Transverse colon (tissue), 4 donors: ENCODE results near the gene PIK3AP1. TPM values are rescaled to one million over a fixed set of nuclear protein-coding genes. Genes with fewer than 3 reads are reported as not detected.
A peak's percentile ranks its signal among the peaks of the same experiment; 100 is the strongest.

Experiments
- DNase-seq: peaks from one replicate; pipeline ENCODE4 v3.0.0-alpha.2; 2019
- H3K27ac ChIP-seq, 4 donors: fragments of 200-600 bp; sonication (generic); 2 replicates each; pipeline ENCODE4 v1.5.1; 2016 to 2018; ENCODE audit warnings: inconsistent platforms in 4 of 4
- H3K27me3 ChIP-seq: fragments of 200-600 bp; sonication (generic); 2 replicates; pipeline ENCODE4 v1.5.1; 2017; ENCODE audit warnings: inconsistent platforms
- H3K36me3 ChIP-seq, 4 donors: fragments of 200-600 bp; sonication (generic); 2 replicates each; pipeline ENCODE4 v1.5.1; 2017 to 2019; ENCODE audit warnings: inconsistent platforms in 4 of 4
- H3K4me1 ChIP-seq, 4 donors: fragments of 200-600 bp; sonication (generic); 2 replicates each; pipeline ENCODE4 v1.5.1; 2017 to 2020; ENCODE audit warnings: inconsistent platforms in 4 of 4
- H3K4me3 ChIP-seq, 4 donors: fragments of 200-600 bp; sonication (generic); 1 replicate in 1 of 4; 2 replicates in 3 of 4; pipeline versions ENCODE4 v1.5.1 to v1.6.1; 2017 to 2019; ENCODE audit warnings: inconsistent platforms in 4 of 4
- H3K9me3 ChIP-seq, 2 donors: fragments of 200-600 bp; sonication (generic); 2 replicates each; pipeline ENCODE4 v1.5.1; 2017 to 2019; ENCODE audit warnings: inconsistent platforms in 2 of 2
- CTCF ChIP-seq, 5 experiments: fragments of 200-600 bp in 3 of 5; fragments of 450-650 bp in 2 of 5; sonication (generic) in 3 of 5; IDR thresholded peaks; 1 replicate in 2 of 5; 2 replicates in 3 of 5; pipeline ENCODE4 v1.5.1; 2016 to 2017; ENCODE audit warnings: antibody characterized with exemption in 5 of 5, inconsistent platforms in 3 of 5, mild to moderate bottlenecking in 2 of 5, moderate library complexity in 1 of 5
- EP300 ChIP-seq: sonication (generic); formaldehyde crosslinking; IDR thresholded peaks from one replicate; pipeline ENCODE4 v1.6.1; 2017; ENCODE audit warnings: antibody characterized with exemption, low read depth
- POLR2A ChIP-seq: fragments of 450-650 bp; IDR thresholded peaks from one replicate; pipeline ENCODE4 v1.6.1; 2016; ENCODE audit warnings: antibody characterized with exemption, mild to moderate bottlenecking, moderate library complexity
- POLR2AphosphoS5 ChIP-seq, 3 donors: sonication (generic); formaldehyde crosslinking; IDR thresholded peaks; one replicate each; pipeline ENCODE4 v1.6.1; 2016; ENCODE audit warnings: antibody characterized with exemption in 3 of 3
- WGBS, 2 donors: methylation state at CpG; one replicate each; pipeline ENCODE4 v1.1.5; 2018; ENCODE audit warnings: low coverage in 1 of 2; 5-methylcytosine and 5-hydroxymethylcytosine counted together
- in situ Hi-C, 4 donors: fragments of 200-750 bp; cut with MboI; loops; one replicate each; pipeline versions ENCODE4 v1.15.0 to v1.15.1; 2017; ENCODE audit warnings: low sequenced_read_pairs in 3 of 4, low pct_ligation_motif_present in 1 of 4, low pct_unique_long_range_greater_than_20kb in 1 of 4
- intact Hi-C: fragments of 100-400 bp; cut with DNase I; formaldehyde crosslinking; loops from one replicate; pipeline ENCODE4 v1.15.1; 2023; ENCODE audit warnings: low total_unique reads
- total RNA-seq, 4 donors: library from RNA; depleted of rRNA; stranded (reverse); fragments of >200 nt; gene quantifications; one replicate each; pipeline ENCODE4 v1.1.0, GENCODE V29; 2016

PIK3AP1 gene
- total RNA-seq, 4 donors from 2014 or later = 6.4 to 42.6 (median 16.3) TPM

GRCh38 chr10:96721207-96721572 lies 876 bp upstream of the PIK3AP1 start:
- Histone ChIP-seq H3K4me3 (peak overlapping the region in 1 of 4 donors; percentile 61), H3K9me3 (no peaks in the 10 kb centered on the region), H3K27ac (peak overlapping the region; percentile 70 to 78 (median 73)), H3K36me3 (no peaks in the 10 kb centered on the region), H3K27me3 (no peaks in the 10 kb centered on the region), H3K4me1 (peaks cover 0 to 21% (median 4%) of the 10 kb centered on the region in 4 donors)
- intact Hi-C loops (no loop called here), in situ Hi-C loops (no loop called here)
- DNase-seq = no peak
- WGBS, 2 donors = 49 to 53% methylated on average over 4 of the region's 4 CpGs
- TF ChIP-seq CTCF (IDR thresholded peaks at IDR 0.05) (no peak), EP300 (no peak), POLR2A (no peak), POLR2AphosphoS5 (IDR thresholded peaks at IDR 0.05) (no peak)

GRCh38 chr10:96719850-96720421 lies 378 bp downstream of the PIK3AP1 start:
- Histone ChIP-seq H3K27ac (peak overlapping the region; percentile 70 to 78 (median 73)), H3K4me3 (peak overlapping the region; percentile 37 to 71 (median 58)), H3K36me3 (no peaks in the 10 kb centered on the region), H3K4me1 (peaks cover 0 to 21% (median 4%) of the 10 kb centered on the region in 4 donors), H3K27me3 (no peaks in the 10 kb centered on the region), H3K9me3 (no peaks in the 10 kb centered on the region)
- WGBS, 2 donors = 0 to 7% methylated on average over 8 to 35 of the region's 38 CpGs
- intact Hi-C loops = no loop called here
- TF ChIP-seq POLR2A (no peak), EP300 (no peak), CTCF (IDR thresholded peaks at IDR 0.05) (peak; percentile 34 to 56 (median 55))
- in situ Hi-C loops = no loop called here
- DNase-seq = peak; percentile 83

GRCh38 chr10:96719200-96719599 lies 1.1 kb downstream of the PIK3AP1 start:
- intact Hi-C loops (no loop called here), in situ Hi-C loops (no loop called here)
- no peak for DNase-seq
- Histone ChIP-seq H3K9me3 (no peaks in the 10 kb centered on the region), H3K36me3 (no peaks in the 10 kb centered on the region), H3K4me3 (peak overlapping the region in 2 of 4 donors; percentile 61 to 71), H3K27ac (peak overlapping the region in 2 of 4 donors; percentile 35 to 78), H3K27me3 (no peaks in the 10 kb centered on the region), H3K4me1 (peaks cover 0 to 25% (median 4%) of the 10 kb centered on the region in 4 donors)
- WGBS, 2 donors = 68 to 71% methylated on average over 1 of the region's 1 CpG
- TF ChIP-seq POLR2AphosphoS5 (IDR thresholded peaks at IDR 0.05) = no peak
- no peak for TF ChIP-seq CTCF (IDR thresholded peaks at IDR 0.05)
- TF ChIP-seq POLR2A = no peak
- TF ChIP-seq EP300 = no peak

GRCh38 chr10:96718304-96718990 lies 1.9 kb downstream of the PIK3AP1 start:
- intact Hi-C loops = no loop called here
- H3K4me1 ChIP-seq = peaks cover 0 to 31% (median 4%) of the 10 kb centered on the region in 4 donors
- H3K9me3 ChIP-seq = no peaks in the 10 kb centered on the region
- no peaks in the 10 kb centered on the region for H3K36me3 ChIP-seq
- peak overlapping the region in 2 of 4 donors; percentile 35 to 78 for H3K27ac ChIP-seq
- peak overlapping the region in 1 of 4 donors; percentile 61 for H3K4me3 ChIP-seq
- DNase-seq = no peak
- H3K27me3 ChIP-seq = no peaks in the 10 kb centered on the region
- WGBS, 2 donors = 69 to 82% methylated on average over 2 to 12 of the region's 12 CpGs
- TF ChIP-seq CTCF (IDR thresholded peaks at IDR 0.05) (no peak), EP300 (no peak)
- in situ Hi-C loops = no loop called here
